Esophagus squamous epithelium (tissue), 4 donors: ENCODE results near the gene UGT1A8.

ENCODE experiments used
- CTCF ChIP-seq, 6 experiments: fragments of 450-650 bp in 4 of 6; fragments of 200-600 bp in 2 of 6; sonication (generic) in 2 of 6; IDR thresholded peaks; one replicate each; pipeline ENCODE4 v1.5.1; 2016 to 2019; ENCODE audit warnings: antibody characterized with exemption in 6 of 6, mild to moderate bottlenecking in 4 of 6, moderate library complexity in 4 of 6
- POLR2A ChIP-seq, 4 donors: fragments of 450-650 bp; IDR thresholded peaks; one replicate each; pipeline ENCODE4 v1.6.1; 2017; ENCODE audit warnings: antibody characterized with exemption in 4 of 4, mild to moderate bottlenecking in 4 of 4, moderate library complexity in 3 of 4

DNA sequence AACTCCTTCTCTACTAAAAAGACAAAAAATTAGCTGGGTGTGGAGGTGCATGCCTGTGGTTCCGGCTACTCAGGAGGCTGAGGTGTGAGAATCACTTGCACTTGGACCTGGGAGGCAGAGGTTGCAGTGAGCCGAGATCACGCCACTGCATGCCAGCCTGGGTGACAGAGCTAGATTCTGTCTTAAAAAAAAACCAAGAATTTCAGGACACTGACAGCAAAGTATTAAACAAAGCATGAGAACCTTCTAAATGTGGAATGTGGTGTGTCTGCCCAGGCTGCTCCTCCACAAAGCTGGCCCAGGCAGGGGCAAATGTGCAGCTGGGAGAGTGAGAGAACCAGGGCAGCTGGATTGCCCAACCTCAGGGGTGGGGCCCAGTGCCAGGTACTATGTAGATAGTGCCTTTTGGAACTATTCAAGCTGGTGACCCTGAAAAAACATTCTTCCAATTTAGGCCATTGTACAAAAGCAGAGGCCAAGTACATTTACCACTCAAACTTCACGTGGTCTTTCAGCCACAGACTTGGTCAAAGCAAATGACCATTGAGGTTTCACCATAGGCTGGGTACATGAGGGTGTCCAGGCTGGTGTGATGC is 88.6 kb downstream of the UGT1A8 start:
- no peak for TF ChIP-seq CTCF (IDR thresholded peaks at IDR 0.05)
- TF ChIP-seq POLR2A (IDR thresholded peaks at IDR 0.05): no peak
